ENCODE measurements around the gene GPHN.
A peak's percentile ranks its signal among the peaks of the same experiment; 100 is the strongest.
"Not testable (repeated sequence)": the region's sequence is repeated elsewhere in the genome, so short reads cannot be mapped to it uniquely, and the experiment has no call there.

GPHN gene

GRCh38 chr14:66502836-66503235, 5.1 kb upstream of the GPHN start:
- not testable (repeated sequence) for DNase-seq (ENCODE audit: low spot score)

- no peak for DNase-seq (ENCODE audit: low spot score)
Observed at GRCh38 chr14:66503532-66503931, 4.4 kb upstream of the GPHN start.

GRCh38 chr14:66507181-66507721, 696 bp upstream of the GPHN start:
- no peak for DNase-seq (ENCODE audit: low spot score)

- no peak for DNase-seq (ENCODE audit: low spot score)
Observed at GRCh38 chr14:66508547-66508845, 549 bp downstream of the GPHN start.

- peak; percentile 12 for DNase-seq (ENCODE audit: low spot score)
Observed at GRCh38 chr14:66508846-66509621, 1.1 kb downstream of the GPHN start.

GRCh38 chr14:66509874-66510273, 1.9 kb downstream of the GPHN start:
- DNase-seq (ENCODE audit: low spot score), result no peak

GRCh38 chr14:66511849-66512248, 3.9 kb downstream of the GPHN start:
- no peak for DNase-seq (ENCODE audit: low spot score)

- DNase-seq (ENCODE audit: low spot score), result no peak
Observed at GRCh38 chr14:66514213-66514612, 6.3 kb downstream of the GPHN start.

GRCh38 chr14:66530526-66530925, 22.6 kb downstream of the GPHN start:
- DNase-seq (ENCODE audit: low spot score), result no peak

- DNase-seq (ENCODE audit: low spot score), result no peak
Observed at GRCh38 chr14:66539034-66539433, 31.1 kb downstream of the GPHN start.

- DNase-seq (ENCODE audit: low spot score), result no peak
Observed at GRCh38 chr14:66540038-66540437, 32.1 kb downstream of the GPHN start.

- DNase-seq (ENCODE audit: low spot score), result no peak
Observed at GRCh38 chr14:66541627-66542026, 33.7 kb downstream of the GPHN start.

- no peak for DNase-seq (ENCODE audit: low spot score)
Observed at GRCh38 chr14:66543996-66544395, 36.0 kb downstream of the GPHN start.

GRCh38 chr14:66545191-66545590, 37.2 kb downstream of the GPHN start:
- DNase-seq (ENCODE audit: low spot score), result not testable (repeated sequence)

GRCh38 chr14:66545751-66546150, 37.8 kb downstream of the GPHN start:
- DNase-seq (ENCODE audit: low spot score), result not testable (repeated sequence)

GRCh38 chr14:66563731-66564130, 55.8 kb downstream of the GPHN start:
- no peak for DNase-seq (ENCODE audit: low spot score)

GRCh38 chr14:66568220-66568619, 60.3 kb downstream of the GPHN start:
- no peak for DNase-seq (ENCODE audit: low spot score)

- no peak for DNase-seq (ENCODE audit: low spot score)
Observed at GRCh38 chr14:66572826-66573225, 64.9 kb downstream of the GPHN start.

- DNase-seq (ENCODE audit: low spot score), result no peak
Observed at GRCh38 chr14:66575014-66575413, 67.1 kb downstream of the GPHN start.

GRCh38 chr14:66575939-66576338, 68.0 kb downstream of the GPHN start:
- no peak for DNase-seq (ENCODE audit: low spot score)

- not testable (repeated sequence) for DNase-seq (ENCODE audit: low spot score)
Observed at GRCh38 chr14:66587753-66588152, 79.8 kb downstream of the GPHN start.

- no peak for DNase-seq (ENCODE audit: low spot score)
Observed at GRCh38 chr14:66595394-66595793, 87.4 kb downstream of the GPHN start.

- no peak for DNase-seq (ENCODE audit: low spot score)
Observed at GRCh38 chr14:66596241-66596985, 88.5 kb downstream of the GPHN start.

Measured in HuH-7 (cell line).